Fibroblast of skin of left biceps (primary cell): Measurements from ENCODE around the gene APPL2.

Experiments
- DNase-seq, 2 experiments: peaks; one replicate each; pipeline ENCODE4 v3.0.0-alpha.2; 2013; ENCODE audit warnings: low read depth in 2 of 2

Gene APPL2

GRCh38 chr12:105235732-105236476, at the start of gene APPL2:
Gene APPL2 (minus strand): TSS chr12:105236174. CDS start chr12:105236012, 162 bp downstream.
- DNase-seq: peak in 1 of 2 experiments; percentile 62

GRCh38 chr12:105285378-105285777, 49.4 kb upstream of the APPL2 start:
- no peak for DNase-seq

- DNase-seq: no peak
These were observed 45.7 kb upstream of the APPL2 start for GRCh38 chr12:105281694-105282049.

- no peak for DNase-seq
These were observed 45.2 kb upstream of the APPL2 start for GRCh38 chr12:105280966-105281693.

- no peak for DNase-seq
These were observed 43.6 kb upstream of the APPL2 start for GRCh38 chr12:105279460-105280056.

GRCh38 chr12:105278043-105278697, 42.2 kb upstream of the APPL2 start:
- DNase-seq: no peak

GRCh38 chr12:105275997-105276733, 40.2 kb upstream of the APPL2 start:
- DNase-seq: no peak

GRCh38 chr12:105274571-105274970, 38.6 kb upstream of the APPL2 start:
- DNase-seq: no peak

GRCh38 chr12:105273601-105274000, 37.6 kb upstream of the APPL2 start:
- no peak for DNase-seq

GRCh38 chr12:105272814-105273416, 36.9 kb upstream of the APPL2 start:
- no peak for DNase-seq

GRCh38 chr12:105272152-105272551, 36.2 kb upstream of the APPL2 start:
- no peak for DNase-seq

GRCh38 chr12:105271364-105271763, 35.4 kb upstream of the APPL2 start:
- no peak for DNase-seq

GRCh38 chr12:105270671-105271255, 34.8 kb upstream of the APPL2 start:
- DNase-seq: no peak

GRCh38 chr12:105267711-105268110, 31.7 kb upstream of the APPL2 start:
- DNase-seq: no peak

GRCh38 chr12:105264771-105265170, 28.8 kb upstream of the APPL2 start:
- DNase-seq: no peak

- peak in 1 of 2 experiments; percentile 20 for DNase-seq
These were observed 26.6 kb upstream of the APPL2 start for GRCh38 chr12:105262461-105263184.

- no peak for DNase-seq
These were observed 25.0 kb upstream of the APPL2 start for GRCh38 chr12:105261010-105261409.

GRCh38 chr12:105259226-105259625, 23.3 kb upstream of the APPL2 start:
- no peak for DNase-seq

- DNase-seq: peak; percentile 94 to 95
These were observed 21.4 kb upstream of the APPL2 start for GRCh38 chr12:105257321-105257728.

- peak; percentile 81 to 87 for DNase-seq
These were observed 20.9 kb upstream of the APPL2 start for GRCh38 chr12:105256921-105257320.
